ENCODE results near the gene HOATZ. TPM values are rescaled to one million over a fixed set of nuclear protein-coding genes. Genes with fewer than 3 reads are reported as not detected.

The HOATZ gene
- total RNA-seq, 2 experiments from 2014 or later: not detected

GRCh38 chr11:111540937-111541253 lies 26.3 kb downstream of the HOATZ start:
- Mint-ChIP-seq H3K4me3 (peak overlapping the region; percentile 43), H3K27me3 (peaks cover 79% of the 10 kb centered on the region), H3K4me1 (peaks cover 36% of the 10 kb centered on the region), H3K9me3 (ENCODE audit: low read depth) (no peaks in the 10 kb centered on the region), H3K36me3 (peaks cover 7% of the 10 kb centered on the region), H3K27ac (no peak overlapping the region)
- DNase-seq: no peak
- peak; percentile 18 for ATAC-seq
- CTCF ChIA-PET: interaction anchor here (1.7 to 2.5 kb wide), 3 partner anchors 9 to 112 kb away, joined by 3 to 9 read pairs (median 5); no protein-coding TSS in a partner anchor

GRCh38 chr11:111541254-111542061 lies 26.9 kb downstream of the HOATZ start:
- Mint-ChIP-seq H3K36me3 (peaks cover 7% of the 10 kb centered on the region), H3K9me3 (ENCODE audit: low read depth) (no peaks in the 10 kb centered on the region), H3K27ac (peak overlapping the region; percentile 45), H3K4me1 (peaks cover 36% of the 10 kb centered on the region), H3K4me3 (peak overlapping the region; percentile 63), H3K27me3 (peaks cover 80% of the 10 kb centered on the region)
- DNase-seq (no peak), ATAC-seq (peak; percentile 20)
- CTCF ChIA-PET: interaction anchor here (1.0 to 2.5 kb wide), 4 partner anchors 10 to 112 kb away, joined by 3 to 9 read pairs (median 4); no protein-coding TSS in a partner anchor

GRCh38 chr11:111542606-111543275 lies 28.2 kb downstream of the HOATZ start:
- Mint-ChIP-seq H3K27me3 (peaks cover 76% of the 10 kb centered on the region), H3K27ac (no peak overlapping the region), H3K9me3 (ENCODE audit: low read depth) (no peaks in the 10 kb centered on the region), H3K4me1 (peaks cover 36% of the 10 kb centered on the region), H3K4me3 (no peak overlapping the region), H3K36me3 (peaks cover 7% of the 10 kb centered on the region)
- no peak for DNase-seq
- CTCF ChIA-PET: no interaction called here
- no peak for ATAC-seq

- CTCF ChIA-PET: no interaction called here
- Mint-ChIP-seq H3K27me3 (peaks cover 56% of the 10 kb centered on the region), H3K9me3 (ENCODE audit: low read depth) (no peaks in the 10 kb centered on the region)
These were observed 33.9 kb downstream of the HOATZ start for GRCh38 chr11:111548525-111548924.

GRCh38 chr11:111549196-111549868 lies 34.8 kb downstream of the HOATZ start:
- Mint-ChIP-seq H3K36me3 (no peaks in the 10 kb centered on the region), H3K27ac (no peak overlapping the region), H3K4me3 (no peak overlapping the region), H3K27me3 (peaks cover 55% of the 10 kb centered on the region), H3K4me1 (no peaks in the 10 kb centered on the region), H3K9me3 (ENCODE audit: low read depth) (no peaks in the 10 kb centered on the region)
- CTCF ChIA-PET: no interaction called here
- ATAC-seq (no peak), DNase-seq (no peak)

More at GRCh38 chr11:111548525-111548924, 33.9 kb downstream of the HOATZ start:
- ATAC-seq (no peak), DNase-seq (no peak)
- no peak overlapping the region for H3K27ac Mint-ChIP-seq
- H3K36me3 Mint-ChIP-seq: no peaks in the 10 kb centered on the region
- no peaks in the 10 kb centered on the region for H3K4me1 Mint-ChIP-seq
- no peak overlapping the region for H3K4me3 Mint-ChIP-seq

GRCh38 chr11:111549869-111550203 lies 35.3 kb downstream of the HOATZ start:
- ATAC-seq (no peak), DNase-seq (no peak)
- peaks cover 51% of the 10 kb centered on the region for H3K27me3 Mint-ChIP-seq
- H3K27ac Mint-ChIP-seq: no peak overlapping the region
- H3K4me3 Mint-ChIP-seq: no peak overlapping the region
- H3K4me1 Mint-ChIP-seq: no peaks in the 10 kb centered on the region
- CTCF ChIA-PET: no interaction called here
- no peaks in the 10 kb centered on the region for H3K9me3 Mint-ChIP-seq (ENCODE audit: low read depth)
- H3K36me3 Mint-ChIP-seq: no peaks in the 10 kb centered on the region

- no peak overlapping the region for H3K27ac Mint-ChIP-seq
- peaks cover 55% of the 10 kb centered on the region for H3K27me3 Mint-ChIP-seq
- ATAC-seq: no peak
- H3K4me1 Mint-ChIP-seq: no peaks in the 10 kb centered on the region
- H3K4me3 Mint-ChIP-seq: no peak overlapping the region
- DNase-seq: no peak
- peaks cover 2% of the 10 kb centered on the region for H3K9me3 Mint-ChIP-seq (ENCODE audit: low read depth)
- H3K36me3 Mint-ChIP-seq: peaks cover under 1% of the 10 kb centered on the region
- CTCF ChIA-PET: interaction anchor here (1.0 kb wide), 1 partner anchor 104 kb away, joined by 3 read pairs; no protein-coding TSS in a partner anchor
These were observed 35.7 kb downstream of the HOATZ start for GRCh38 chr11:111550258-111550657.

- H3K36me3 Mint-ChIP-seq: peaks cover 3% of the 10 kb centered on the region
- CTCF ChIA-PET: interaction anchor here (0.7 kb wide), 1 partner anchor 8 kb away, joined by 3 read pairs; no protein-coding TSS in a partner anchor
- peaks cover 32% of the 10 kb centered on the region for H3K27me3 Mint-ChIP-seq
These were observed 40.0 kb downstream of the HOATZ start for GRCh38 chr11:111554532-111554931.

GRCh38 chr11:111555255-111555654 lies 40.7 kb downstream of the HOATZ start:
- H3K36me3 Mint-ChIP-seq: peaks cover 3% of the 10 kb centered on the region
- ATAC-seq (no peak), DNase-seq (no peak)
- H3K9me3 Mint-ChIP-seq (ENCODE audit: low read depth): peaks cover 4% of the 10 kb centered on the region
- CTCF ChIA-PET: no interaction called here
- no peaks in the 10 kb centered on the region for H3K4me1 Mint-ChIP-seq
- no peak overlapping the region for H3K27ac Mint-ChIP-seq
- H3K27me3 Mint-ChIP-seq: peaks cover 29% of the 10 kb centered on the region
- no peak overlapping the region for H3K4me3 Mint-ChIP-seq

More at GRCh38 chr11:111554532-111554931, 40.0 kb downstream of the HOATZ start:
- Mint-ChIP-seq H3K27ac (no peak overlapping the region), H3K4me3 (no peak overlapping the region), H3K9me3 (ENCODE audit: low read depth) (peaks cover 4% of the 10 kb centered on the region), H3K4me1 (no peaks in the 10 kb centered on the region)
- no peak for DNase-seq
- no peak for ATAC-seq

- ATAC-seq: no peak
- Mint-ChIP-seq H3K27me3 (peaks cover 24% of the 10 kb centered on the region), H3K36me3 (peaks cover 3% of the 10 kb centered on the region), H3K9me3 (ENCODE audit: low read depth) (peaks cover 4% of the 10 kb centered on the region), H3K4me1 (no peaks in the 10 kb centered on the region), H3K27ac (no peak overlapping the region), H3K4me3 (no peak overlapping the region)
- CTCF ChIA-PET: interaction anchor here (1.4 kb wide), 1 partner anchor 96 kb away, joined by 3 read pairs; no protein-coding TSS in a partner anchor
- DNase-seq: no peak
These were observed 43.0 kb downstream of the HOATZ start for GRCh38 chr11:111557425-111558111.

GRCh38 chr11:111559800-111560464 lies 45.4 kb downstream of the HOATZ start:
- Mint-ChIP-seq H3K36me3 (peaks cover 3% of the 10 kb centered on the region), H3K9me3 (ENCODE audit: low read depth) (peaks cover 4% of the 10 kb centered on the region), H3K27ac (no peak overlapping the region), H3K27me3 (peaks cover 16% of the 10 kb centered on the region), H3K4me3 (no peak overlapping the region), H3K4me1 (no peaks in the 10 kb centered on the region)
- CTCF ChIA-PET: interaction anchor here (1.0 to 1.5 kb wide), 2 partner anchors 217 to 285 kb away, joined by 3 read pairs; no protein-coding TSS in a partner anchor
- ATAC-seq (no peak), DNase-seq (no peak)

GRCh38 chr11:111560800-111561199 lies 46.2 kb downstream of the HOATZ start:
- no peaks in the 10 kb centered on the region for H3K36me3 Mint-ChIP-seq
- ATAC-seq: no peak
- no peaks in the 10 kb centered on the region for H3K9me3 Mint-ChIP-seq (ENCODE audit: low read depth)
- H3K27me3 Mint-ChIP-seq: peaks cover 11% of the 10 kb centered on the region
- H3K4me1 Mint-ChIP-seq: no peaks in the 10 kb centered on the region
- H3K27ac Mint-ChIP-seq: no peak overlapping the region
- DNase-seq: no peak
- no peak overlapping the region for H3K4me3 Mint-ChIP-seq
- CTCF ChIA-PET: interaction anchor here (1.0 to 1.5 kb wide), 2 partner anchors 216 to 284 kb away, joined by 3 read pairs; no protein-coding TSS in a partner anchor

Data from activated CD8-positive, alpha-beta memory T cell treated with anti-CD3 and anti-CD28 coated beads, Interleukin-2, amount 10 ng/mL, durations not matched to agents 7 days and 5 days (primary cell).